NCI-H2081 treated with DMSO at 0.1 percent for 48 hours (cell line): ENCODE data around the gene PCNT.

Source experiments
- DNase-seq: peaks from one replicate; lab custom pipeline; 2025; lab: John Stamatoyannopoulos, UW

The PCNT gene

DNA sequence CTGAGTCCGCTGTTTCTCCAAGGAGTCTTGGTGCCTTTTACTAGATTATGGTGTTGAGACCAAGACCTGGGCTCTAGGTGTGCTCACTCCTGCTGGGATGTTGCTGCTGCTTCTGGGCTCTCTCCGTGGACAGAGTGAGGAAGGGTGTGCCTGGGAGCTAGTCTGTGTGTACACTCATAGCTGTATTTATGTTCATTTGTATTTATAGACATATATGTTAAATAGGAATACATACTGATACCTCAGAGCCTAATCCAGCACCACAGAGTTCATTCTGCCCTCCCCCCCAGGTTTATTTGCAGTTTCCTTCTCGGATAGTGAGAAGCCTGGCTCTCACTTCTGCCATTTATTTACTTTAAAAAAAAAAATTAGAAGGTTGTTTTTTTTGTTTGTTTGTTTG lies 12.6 kb downstream of the PCNT start:
- DNase-seq, result no peak

DNA sequence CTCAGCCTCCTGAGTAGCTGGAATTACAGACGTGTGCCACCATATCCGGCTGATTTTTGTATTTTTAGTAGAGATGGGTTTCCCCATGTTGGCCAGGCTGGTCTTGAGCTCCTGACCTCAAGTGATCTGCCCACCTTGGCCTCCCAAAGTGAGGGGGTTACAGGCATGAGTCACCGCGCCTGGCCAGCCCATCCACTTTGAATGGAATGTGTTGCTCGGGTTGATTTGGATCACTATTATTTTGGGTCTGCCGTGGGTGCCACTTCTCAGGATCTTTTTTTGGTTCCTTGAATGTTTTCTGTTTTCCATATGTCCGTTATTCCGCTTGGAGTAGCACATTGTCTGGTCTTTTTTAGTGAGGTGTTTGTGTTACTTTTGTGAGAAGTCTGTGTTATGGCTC lies 17.0 kb downstream of the PCNT start:
- DNase-seq, result no peak

DNA sequence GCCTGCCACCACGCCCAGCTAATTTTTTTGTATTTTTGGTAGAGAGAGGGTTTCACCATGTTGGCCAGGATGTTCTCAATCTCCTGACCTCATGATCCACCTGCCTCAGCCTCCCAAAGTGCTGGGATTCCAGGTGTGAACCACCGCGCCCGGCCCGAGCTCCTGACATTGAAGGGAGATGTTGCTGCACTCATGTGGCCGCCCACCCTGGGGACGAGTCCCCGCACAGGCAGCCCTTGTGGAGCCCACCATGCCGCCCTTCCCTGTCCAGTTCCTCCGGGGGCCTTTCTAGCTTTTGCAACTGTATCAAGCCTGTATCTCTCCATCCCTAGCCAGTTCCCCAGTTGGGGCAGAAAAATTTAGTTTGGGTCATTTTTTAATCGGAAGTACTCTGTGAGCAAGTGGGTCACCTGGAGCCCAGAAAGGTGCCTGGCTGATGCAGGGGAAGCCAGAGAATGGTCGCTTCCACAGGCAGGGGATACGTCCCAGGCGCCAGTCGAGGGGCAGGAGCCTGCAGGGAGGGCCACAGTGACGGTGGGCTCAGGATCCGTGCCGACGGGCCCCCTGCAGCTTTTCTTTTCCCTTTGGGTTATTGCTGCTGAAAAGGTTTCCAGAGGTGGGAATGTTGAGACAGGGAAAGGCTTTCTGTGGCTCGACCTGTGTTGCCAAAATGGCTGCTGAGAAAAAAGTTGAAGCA lies 20.4 kb downstream of the PCNT start:
- no peak for DNase-seq

DNA sequence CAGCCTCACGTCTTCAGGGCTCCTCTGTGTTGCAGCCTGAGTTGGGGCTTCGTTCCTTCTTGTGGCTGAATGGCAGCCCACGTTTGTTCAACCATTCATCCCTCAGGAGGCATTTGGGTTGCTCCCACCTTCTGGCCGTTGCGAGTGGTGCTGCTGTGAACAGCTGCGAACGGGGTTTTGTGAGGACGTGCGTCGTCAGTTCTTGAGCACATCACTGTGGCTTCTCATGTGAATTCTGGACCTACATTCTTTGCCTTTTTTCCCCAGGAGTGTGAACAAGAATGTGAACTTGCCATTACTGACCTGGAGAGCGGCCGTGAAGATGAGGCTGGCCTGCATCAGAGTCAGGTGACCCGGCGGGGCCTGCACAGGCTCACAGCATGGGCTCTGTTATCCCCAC lies 21.9 kb downstream of the PCNT start:
- no peak for DNase-seq

DNA sequence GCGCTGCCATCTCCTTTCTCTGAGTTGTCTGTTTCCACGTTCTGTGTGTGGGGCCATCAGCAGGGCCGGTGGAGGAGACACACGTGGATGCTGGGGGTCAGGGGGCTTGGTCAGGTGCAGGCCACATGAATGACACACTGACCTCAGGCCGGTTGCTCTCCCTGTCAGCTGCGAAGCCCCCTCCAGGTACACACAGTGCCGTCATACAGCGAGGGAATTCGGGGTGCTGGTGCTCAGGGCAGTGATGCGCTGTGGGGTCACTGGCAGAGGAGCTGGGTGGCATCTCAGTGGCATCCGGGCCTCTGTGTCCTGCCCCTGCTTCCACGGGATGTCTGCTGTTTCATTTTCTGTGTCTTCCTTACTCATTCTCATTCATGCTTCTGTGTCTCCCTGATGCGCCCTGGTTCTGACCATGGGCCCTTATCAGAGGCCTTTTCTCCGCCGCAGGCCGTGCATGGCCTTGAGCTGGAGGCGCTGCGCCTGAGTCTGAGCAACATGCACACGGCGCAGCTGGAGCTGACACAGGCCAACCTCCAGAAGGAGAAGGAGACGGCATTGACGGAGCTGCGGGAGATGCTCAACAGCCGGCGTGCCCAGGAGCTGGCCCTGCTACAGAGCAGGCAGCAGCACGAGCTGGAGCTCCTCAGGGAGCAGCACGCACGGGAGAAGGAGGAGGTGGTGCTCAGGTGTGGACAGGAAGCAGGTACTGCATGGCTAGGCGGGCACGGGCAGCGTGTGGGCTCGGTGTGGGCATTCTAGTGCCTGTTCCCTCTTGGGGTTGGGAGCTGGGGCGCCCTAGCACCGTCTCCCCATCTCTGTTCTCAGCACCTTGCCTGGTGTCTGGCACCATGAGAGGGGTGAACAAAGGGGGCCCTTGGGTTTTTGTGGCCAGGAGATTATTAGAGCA lies 22.6 kb downstream of the PCNT start:
- no peak for DNase-seq

DNA sequence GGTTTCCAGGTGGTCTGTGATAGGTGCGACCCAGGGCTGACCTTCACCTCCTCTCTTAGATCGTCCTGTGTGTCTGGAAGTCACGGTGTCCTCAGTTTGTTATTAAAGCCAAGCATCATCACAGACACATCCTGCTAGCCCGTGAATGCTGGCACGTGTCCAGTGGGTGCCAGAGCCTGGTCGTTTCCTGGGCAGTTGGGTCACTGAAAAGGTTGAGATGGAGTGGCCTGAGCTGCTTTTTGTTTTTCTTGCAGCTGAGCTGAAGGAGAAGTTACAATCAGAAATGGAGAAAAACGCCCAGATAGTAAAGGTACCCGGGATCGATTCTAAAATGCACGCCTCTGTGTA lies 23.2 kb downstream of the PCNT start:
- no peak for DNase-seq

DNA sequence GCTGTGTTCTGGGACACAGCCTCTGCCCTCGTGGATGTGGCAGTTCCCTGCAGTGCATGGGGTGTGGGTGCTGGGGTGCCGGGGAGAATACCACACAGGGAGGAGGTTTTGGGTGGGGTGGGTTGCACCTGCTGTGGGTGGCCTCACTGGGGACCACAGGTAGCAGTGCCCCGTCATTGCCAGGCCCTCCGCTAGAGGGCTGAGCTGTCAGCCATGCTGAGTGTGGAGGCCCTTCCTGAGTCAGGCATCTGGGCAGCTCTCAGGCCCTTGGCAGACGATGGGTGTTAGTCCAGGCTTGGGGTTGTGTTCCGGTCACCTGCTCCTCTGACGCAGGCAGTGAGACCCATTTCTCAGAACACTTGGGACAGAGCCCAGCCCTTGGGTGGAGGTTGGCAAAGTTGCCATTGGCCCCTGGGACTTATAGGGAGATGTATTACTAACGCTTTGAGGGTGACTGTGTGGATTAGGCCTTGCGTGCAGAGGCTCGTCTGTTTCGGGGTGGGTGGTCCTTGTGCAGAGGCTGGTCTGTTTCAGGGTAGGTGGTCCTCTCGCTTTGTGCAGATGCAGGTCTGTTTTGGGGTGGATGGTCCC lies 23.9 kb downstream of the PCNT start:
- no peak for DNase-seq

DNA sequence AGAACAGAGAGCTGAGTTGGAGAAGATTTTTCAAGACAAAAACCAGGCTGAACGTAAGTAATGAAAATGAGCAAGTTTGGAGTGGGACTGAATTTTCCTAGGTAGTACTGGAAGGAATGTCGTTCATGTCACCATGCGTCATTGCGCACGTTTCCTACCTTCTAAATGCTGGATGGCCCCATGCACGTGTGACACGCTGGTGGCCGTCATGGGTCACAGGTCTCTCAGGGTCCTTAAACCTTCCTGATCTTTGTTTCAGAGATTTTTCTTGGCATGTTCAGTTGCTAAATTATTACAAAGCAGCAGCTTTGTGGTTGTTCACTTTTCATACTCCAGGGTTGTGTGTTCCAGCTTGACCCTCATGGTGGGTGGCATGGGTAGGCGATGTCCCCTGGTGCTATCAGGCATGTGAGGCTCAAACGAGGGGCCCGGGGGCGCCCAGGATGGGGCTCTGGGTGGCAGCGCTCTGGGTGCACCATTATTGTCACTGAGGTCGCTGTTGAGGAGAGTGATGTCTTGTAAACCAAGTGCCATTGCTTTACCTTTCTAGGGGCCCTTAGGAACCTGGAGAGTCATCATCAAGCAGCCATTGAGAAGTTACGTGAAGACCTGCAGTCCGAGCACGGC lies 25.3 kb downstream of the PCNT start:
- DNase-seq, result no peak

DNA sequence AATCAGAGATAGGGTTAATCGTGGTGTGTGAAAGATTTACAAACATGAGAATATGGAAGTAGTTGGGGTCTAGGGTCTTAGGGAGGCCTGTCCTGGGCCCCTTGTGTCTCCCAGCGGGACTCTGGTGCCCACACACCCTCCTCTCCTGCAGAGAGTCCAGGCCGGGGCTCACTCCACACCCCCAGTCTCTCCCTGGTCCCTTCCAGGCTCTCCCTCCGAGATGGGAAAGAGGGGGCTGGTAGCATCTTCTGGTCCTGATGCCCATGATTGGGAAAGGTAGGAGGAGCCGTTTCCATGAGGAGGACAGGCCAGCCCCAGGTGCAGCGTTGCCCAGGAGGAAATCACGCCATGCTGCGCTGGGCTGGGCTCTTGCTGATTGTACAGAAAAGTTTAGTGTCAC lies 26.6 kb downstream of the PCNT start:
- no peak for DNase-seq

DNA sequence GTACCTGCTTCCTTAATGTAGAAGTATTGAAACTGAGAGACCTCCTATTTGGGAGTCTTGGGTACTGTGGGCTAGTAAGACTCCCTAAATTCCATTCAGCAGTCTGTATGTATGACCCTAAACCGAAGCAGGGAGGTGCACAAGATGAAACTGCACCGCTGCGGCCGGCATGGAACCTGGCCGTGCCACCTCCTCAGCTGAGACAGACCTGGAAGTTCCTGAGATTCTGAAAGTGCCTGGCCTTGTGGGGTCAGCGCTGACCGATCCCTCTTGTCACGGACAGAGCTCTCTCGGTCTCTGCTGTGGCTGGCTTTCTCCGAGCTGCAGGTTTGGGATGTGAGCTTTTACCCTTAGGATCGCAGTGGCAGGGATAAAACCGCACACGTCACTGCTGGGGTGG lies 27.0 kb downstream of the PCNT start:
- no peak for DNase-seq

DNA sequence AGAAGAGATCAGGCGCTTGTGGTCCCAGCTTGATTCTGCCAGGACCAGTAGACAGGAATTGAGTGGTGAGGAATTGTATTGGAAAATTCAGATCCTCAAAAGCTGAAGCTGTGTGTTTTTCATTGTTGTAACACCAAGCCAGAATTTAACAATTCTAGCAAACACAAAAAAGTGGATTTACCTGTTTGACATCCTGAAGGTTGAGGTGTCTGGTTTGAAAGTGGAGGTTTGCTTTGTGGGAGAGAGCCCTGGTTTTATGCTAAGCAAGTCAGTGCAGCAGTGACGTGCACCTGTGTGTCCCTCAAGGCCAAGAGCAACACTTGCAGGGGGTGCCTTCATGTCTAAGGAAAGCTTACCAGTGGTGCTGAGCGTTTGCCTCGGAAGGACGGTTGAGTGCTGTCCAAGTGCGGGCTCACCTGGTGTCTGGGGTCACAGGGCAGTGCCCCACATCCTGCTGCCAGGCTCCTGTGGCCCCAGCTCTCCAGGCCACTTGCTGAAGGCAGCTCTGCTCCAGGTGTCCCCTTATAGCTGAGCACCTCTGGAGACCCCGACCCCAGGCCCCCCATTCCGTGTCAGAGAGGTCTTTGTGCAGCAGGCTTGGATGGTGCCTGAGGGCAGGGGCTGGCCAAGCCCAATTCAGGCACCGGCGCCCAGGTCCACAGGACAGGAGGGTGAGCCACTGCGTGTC lies 27.7 kb downstream of the PCNT start:
- DNase-seq, result no peak

DNA sequence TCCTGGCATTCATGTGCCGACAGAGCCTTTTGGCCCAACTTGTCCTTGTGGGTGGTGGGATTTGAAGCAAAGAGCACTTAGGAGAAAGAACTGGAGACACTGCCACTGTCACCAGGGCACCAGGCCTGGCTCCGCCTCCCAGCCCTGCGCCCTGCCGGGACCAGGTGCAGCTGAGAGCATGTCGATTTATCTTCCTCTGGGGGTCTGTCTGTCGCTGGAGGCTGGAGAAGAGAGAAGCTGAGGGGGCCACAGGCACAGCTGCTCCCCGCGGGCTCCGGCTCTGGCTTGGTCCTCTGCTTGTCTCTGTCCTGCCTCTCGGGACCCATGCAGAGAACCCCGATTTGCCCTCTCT lies 28.2 kb downstream of the PCNT start:
- DNase-seq, result no peak

DNA sequence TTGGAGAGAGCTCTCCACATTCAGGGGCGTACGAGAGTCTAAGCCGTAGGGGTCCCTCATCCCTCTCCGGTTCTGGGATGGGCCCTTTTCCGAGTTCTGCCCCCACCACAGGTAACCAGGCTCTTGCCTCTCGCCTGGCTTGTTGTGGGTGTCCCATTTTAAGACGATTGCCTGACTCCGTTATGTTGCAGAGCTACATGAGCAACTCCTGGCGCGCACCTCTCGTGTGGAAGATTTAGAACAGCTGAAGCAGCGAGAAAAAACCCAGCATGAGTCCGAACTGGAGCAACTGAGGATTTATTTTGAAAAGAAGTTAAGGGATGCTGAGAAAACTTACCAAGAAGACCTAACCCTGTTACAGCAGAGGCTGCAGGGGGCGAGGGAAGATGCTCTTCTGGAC lies 29.0 kb downstream of the PCNT start:
- DNase-seq, result no peak

DNA sequence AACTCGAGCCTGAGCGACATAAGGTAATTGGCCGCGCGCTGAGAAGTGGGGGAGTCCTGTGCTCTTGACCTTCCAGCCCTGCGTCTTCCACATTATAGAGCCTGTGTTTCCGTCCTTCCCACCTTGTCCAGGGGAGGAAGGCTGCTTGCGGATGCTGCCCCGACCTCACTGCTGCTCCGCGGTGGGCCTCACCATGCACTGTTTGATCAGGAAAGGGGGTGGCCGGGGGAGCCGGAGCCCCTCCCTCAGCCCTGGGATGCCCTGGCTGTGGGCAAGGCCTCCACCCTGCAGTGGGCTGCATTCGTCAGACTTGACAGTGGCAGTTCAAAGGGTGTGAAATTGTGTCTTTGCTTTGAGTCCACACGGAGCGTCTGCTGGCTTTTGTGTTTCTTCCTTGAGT lies 30.1 kb downstream of the PCNT start:
- no peak for DNase-seq

DNA sequence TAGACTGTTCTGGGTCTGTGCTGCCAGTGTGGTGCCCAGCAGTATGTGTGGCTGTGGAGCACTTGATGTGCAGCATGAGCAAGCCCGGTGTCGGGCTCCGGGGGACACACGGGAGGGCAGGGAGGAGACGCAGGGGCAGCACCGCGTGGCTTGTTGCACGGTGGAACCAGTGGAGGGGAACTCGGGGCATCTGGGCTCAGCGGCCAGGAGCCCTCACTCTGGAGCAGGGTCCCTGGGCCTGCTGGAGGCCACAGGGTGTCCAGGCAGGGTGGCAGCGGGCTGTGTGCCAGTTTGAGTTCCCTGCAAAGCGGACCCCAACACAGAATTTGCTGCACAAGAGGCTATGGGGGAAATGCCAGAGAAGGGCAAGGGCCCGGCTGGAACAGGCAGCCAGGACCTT lies 30.6 kb downstream of the PCNT start:
- DNase-seq, result no peak

DNA sequence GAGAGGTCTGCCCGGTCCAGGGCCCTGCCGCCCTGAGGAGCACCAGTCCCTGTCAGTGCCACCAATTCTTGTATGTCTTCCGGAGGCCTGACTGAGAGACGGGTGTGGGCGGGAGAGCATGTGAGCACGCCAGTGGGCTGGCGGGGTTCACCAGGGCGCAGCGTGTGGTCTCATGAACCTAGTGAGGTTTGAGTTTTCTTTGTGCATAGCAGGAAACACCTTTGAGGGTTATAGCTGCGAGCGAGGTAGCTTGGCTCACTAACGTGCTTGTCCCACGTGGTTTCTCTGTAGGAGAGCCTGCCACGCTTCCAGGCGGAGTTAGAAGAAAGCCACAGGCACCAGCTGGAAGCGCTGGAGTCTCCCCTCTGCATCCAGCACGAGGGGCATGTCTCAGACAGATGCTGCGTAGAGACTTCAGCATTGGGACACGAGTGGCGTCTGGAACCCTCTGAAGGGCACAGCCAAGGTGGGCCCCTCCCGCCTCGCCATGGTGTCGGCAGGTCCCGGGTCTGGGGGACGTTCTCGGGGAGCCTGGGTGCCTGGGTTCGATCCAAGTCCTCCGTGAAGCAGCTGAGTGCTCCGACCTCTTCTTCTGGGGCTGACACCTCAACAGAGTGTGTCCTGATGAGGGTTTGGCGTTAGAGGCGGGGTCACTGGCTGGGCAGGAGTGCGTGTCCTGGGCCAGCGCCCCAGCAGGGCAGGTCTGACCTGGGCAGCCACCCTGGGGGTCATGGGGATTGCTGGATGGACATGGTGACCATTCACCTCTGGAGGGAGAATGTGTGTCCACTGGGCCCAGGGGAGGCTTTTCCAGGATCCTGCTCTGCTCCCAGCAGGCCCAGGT lies 31.4 kb downstream of the PCNT start:
- no peak for DNase-seq

DNA sequence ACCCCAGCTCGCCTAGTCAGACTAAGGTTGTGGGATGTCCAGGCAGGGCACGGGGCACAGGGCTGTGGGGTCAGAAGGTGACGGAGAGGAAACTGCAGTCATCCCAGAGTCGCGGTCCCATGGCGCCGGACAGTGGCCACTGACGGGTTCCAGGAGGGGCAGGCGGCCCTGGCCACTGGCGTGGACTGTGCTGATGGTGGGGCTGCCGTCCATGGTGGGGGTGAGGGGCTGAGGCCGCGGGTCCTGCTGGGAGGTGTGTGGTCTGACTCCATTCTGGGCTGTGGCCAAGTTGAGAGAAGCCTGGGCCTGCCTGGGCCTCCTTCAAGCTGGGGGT lies 32.0 kb downstream of the PCNT start:
- no peak for DNase-seq

DNA sequence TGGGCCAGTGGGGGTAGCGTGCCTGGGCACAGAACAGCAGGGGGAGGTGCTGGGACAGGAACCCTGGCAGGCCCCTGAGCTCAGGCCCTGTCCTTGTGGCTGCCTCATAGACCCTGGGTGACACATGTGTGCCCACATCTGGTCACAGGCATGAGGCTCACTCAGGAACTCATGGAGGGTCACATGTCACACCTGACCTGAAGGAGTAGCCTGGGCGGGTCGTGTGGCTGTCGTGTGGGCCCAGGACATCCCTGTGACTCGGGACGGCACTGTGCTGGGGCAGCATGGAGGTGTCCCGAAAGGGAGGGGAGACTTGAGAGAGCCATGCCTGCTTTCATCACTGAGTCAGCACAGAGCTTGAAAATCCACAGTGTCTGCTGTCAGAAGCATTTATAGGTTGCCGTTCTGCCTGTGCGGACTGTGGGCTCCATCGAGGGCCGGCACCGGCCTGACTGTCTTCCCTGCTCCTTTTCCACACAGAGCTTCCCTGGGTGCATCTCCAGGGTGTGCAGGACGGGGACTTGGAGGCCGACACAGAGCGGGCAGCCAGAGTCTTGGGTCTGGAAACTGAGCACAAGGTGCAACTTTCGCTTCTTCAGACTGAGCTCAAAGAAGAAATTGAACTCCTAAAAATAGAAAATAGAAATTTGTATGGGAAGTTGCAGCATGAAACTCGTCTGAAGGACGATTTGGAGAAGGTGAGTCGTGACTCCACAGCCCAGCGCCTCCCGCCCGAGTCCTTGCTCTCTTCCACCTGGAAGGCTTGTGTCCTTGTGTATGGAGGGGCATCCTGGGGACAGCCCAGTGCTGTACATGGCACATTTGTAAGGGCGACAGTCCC lies 32.8 kb downstream of the PCNT start:
- no peak for DNase-seq

DNA sequence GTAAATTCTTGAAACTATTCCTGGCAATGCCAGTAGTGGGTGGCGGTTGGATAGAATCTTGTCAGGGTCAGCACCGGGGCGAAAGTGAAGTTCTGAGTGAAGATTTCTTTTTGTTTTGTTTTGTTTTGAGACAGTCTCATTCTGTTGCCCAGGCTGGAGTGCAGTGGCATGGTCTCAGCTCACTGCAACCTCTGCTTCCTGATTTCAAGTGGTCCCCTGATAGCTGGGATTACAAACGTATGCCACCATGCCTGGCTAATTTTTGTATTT lies 33.3 kb downstream of the PCNT start:
- no peak for DNase-seq

DNA sequence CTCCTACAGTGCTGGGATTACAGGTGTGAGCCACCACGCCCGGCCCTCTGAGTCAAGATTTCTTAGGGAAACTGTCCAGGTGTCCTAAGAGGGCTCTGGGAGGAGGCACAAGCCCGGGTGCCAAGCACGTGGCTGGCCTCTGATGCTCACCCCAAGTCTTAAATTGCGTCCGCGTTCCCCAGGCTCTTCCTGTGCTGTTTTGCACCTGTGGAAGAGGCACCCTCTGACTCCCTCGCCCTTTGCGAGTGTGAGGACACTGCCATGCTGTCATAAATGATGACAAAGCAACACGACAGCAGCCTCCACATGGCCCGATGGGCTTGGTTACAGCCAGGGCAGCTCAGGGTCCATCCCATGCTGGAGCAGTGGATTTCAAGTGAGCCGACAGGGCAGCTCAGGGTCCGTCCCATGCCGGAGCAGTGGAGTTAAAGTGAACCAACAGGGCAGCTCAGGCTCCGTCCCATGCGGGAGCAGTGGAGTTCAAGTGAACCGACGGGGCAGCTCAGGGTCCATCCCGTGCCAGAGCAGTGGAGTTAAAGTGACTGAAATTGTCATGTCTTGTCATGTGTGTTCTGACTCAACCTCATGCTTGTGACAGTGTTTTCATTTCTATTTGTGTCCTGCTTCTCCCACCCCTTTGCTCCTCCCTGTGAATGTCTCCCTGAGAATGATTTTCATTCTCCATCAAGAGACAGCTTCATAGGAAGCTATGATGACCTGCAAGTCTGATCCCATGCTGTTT lies 33.9 kb downstream of the PCNT start:
- no peak for DNase-seq
